Naive thymus-derived CD4-positive, alpha-beta T cell (primary cell): Measurements from ENCODE around the gene DNAH2. TPM values are rescaled to one million over a fixed set of nuclear protein-coding genes. Genes with fewer than 3 reads are reported as not detected.
A peak's percentile ranks its signal among the peaks of the same experiment; 100 is the strongest.

ENCODE experiments used
- ATAC-seq: fragments of 150-1000 bp; cut with Tn5 transposase; 2 replicates; pipeline ENCODE4 v1.10.0; 2021; ENCODE audit warnings: mild to moderate bottlenecking, moderate library complexity
- CTCF ChIA-PET: fragments of 350-600 bp; sonication (Branson Sonifier 250); formaldehyde crosslinking; loops from one replicate; lab custom pipeline; 2021; ENCODE audit warnings: antibody characterized with exemption; lab: Charles Lee
- POLR2A ChIA-PET: fragments of 350-600 bp; sonication (Branson Sonifier 250); formaldehyde crosslinking; loops from one replicate; lab custom pipeline; 2021; ENCODE audit warnings: antibody characterized with exemption, inconsistent platforms; lab: Charles Lee
- DNase-seq, 9 donors: peaks; one replicate each; pipeline versions ENCODE4 v3.0.0 to v3.0.0-alpha.2; 2020 to 2022; ENCODE audit warnings: mixed read lengths in 1 of 9
- H3K27ac ChIP-seq: one replicate; pipeline ENCODE4 v1.7.0; 2013; ENCODE audit warnings: mild to moderate bottlenecking, low read depth, low read length, moderate library complexity
- H3K27me3 ChIP-seq, 2 donors: one replicate each; pipeline ENCODE4 v1.7.0; 2013; ENCODE audit warnings: low read length in 2 of 2, mild to moderate bottlenecking in 2 of 2, moderate library complexity in 2 of 2; ENCODE audit not compliant: control insufficient read depth in 2 of 2, insufficient read depth in 2 of 2
- H3K36me3 ChIP-seq, 3 experiments: 1 replicate in 2 of 3; 2 replicates in 1 of 3; pipeline ENCODE4 v1.7.0; 2013; ENCODE audit warnings: low read length in 3 of 3, mild to moderate bottlenecking in 3 of 3, moderate library complexity in 1 of 3; ENCODE audit not compliant: insufficient read depth in 3 of 3, control insufficient read depth in 2 of 3
- H3K4me1 ChIP-seq, 2 donors: one replicate each; pipeline ENCODE4 v1.7.0; 2013; ENCODE audit warnings: low read length in 2 of 2, mild to moderate bottlenecking in 2 of 2, moderate library complexity in 1 of 2; ENCODE audit not compliant: control insufficient read depth in 2 of 2, insufficient read depth in 2 of 2
- H3K4me3 ChIP-seq: 2 replicates; pipeline ENCODE4 v1.7.0; 2013; ENCODE audit warnings: mild to moderate bottlenecking, low read length
- H3K9me3 ChIP-seq, 3 experiments: 1 replicate in 2 of 3; 2 replicates in 1 of 3; pipeline ENCODE4 v1.7.0; 2013; ENCODE audit warnings: low read length in 3 of 3; ENCODE audit not compliant: control insufficient read depth in 2 of 3
- H3K27ac Mint-ChIP-seq, 9 donors: one replicate each; pipeline ENCODE4 v1.8.0; 2020 to 2022; ENCODE audit warnings: mixed read lengths in 9 of 9, mild to moderate bottlenecking in 8 of 9, moderate library complexity in 5 of 9, inconsistent platforms in 2 of 9
- H3K27me3 Mint-ChIP-seq, 5 donors: one replicate each; pipeline ENCODE4 v1.8.0; 2021 to 2022; ENCODE audit warnings: mixed read lengths in 5 of 5, mild to moderate bottlenecking in 1 of 5
- H3K36me3 Mint-ChIP-seq, 5 donors: one replicate each; pipeline ENCODE4 v1.8.0; 2020 to 2022; ENCODE audit warnings: mixed read lengths in 5 of 5, mild to moderate bottlenecking in 3 of 5, inconsistent platforms in 1 of 5
- H3K4me1 Mint-ChIP-seq, 7 donors: one replicate each; pipeline ENCODE4 v1.8.0; 2020 to 2022; ENCODE audit warnings: mixed read lengths in 7 of 7, mild to moderate bottlenecking in 3 of 7, inconsistent platforms in 1 of 7
- H3K4me3 Mint-ChIP-seq, 10 donors: one replicate each; pipeline ENCODE4 v1.8.0; 2020 to 2022; ENCODE audit warnings: mild to moderate bottlenecking in 10 of 10, mixed read lengths in 10 of 10, moderate library complexity in 6 of 10, inconsistent platforms in 2 of 10
- H3K9me3 Mint-ChIP-seq, 11 donors: one replicate each; pipeline ENCODE4 v1.8.0; 2020 to 2022; ENCODE audit warnings: mixed read lengths in 11 of 11, mild to moderate bottlenecking in 4 of 11, inconsistent platforms in 1 of 11, moderate library complexity in 1 of 11
- intact Hi-C, 2 donors: fragments of 100-400 bp; cut with micrococcal nuclease; formaldehyde crosslinking; loops; one replicate each; pipeline ENCODE4 v1.15.1; 2023
- polyA plus RNA-seq, 2 donors: library from polyadenylated mRNA; unstranded; fragments of 300-500 nt; fragmentation: Illumina TruSeq; gene quantifications; one replicate each; pipeline ENCODE4 v1.2.3, GENCODE V29; 2021
- total RNA-seq, 6 experiments: library from RNA in 5 of 6; stranded (reverse) in 5 of 6; gene quantifications; 1 replicate in 5 of 6; 2 replicates in 1 of 6; pipeline ENCODE4 v1.2.3 and lab custom pipeline; 2021 to 2026

Gene DNAH2
- total and polyA plus RNA-seq, 7 experiments from 2014 or later, result 0.03 TPM; not detected in 6

GRCh38 chr17:7832431-7832830 lies 114.9 kb downstream of the DNAH2 start:
- CTCF ChIA-PET, result interaction anchor here (1.1 to 4.4 kb wide), 6 partner anchors 9 to 157 kb away, joined by 3 to 43 read pairs (median 5); no protein-coding TSS in a partner anchor
- POLR2A ChIA-PET, result interaction anchor here (0.9 to 9.7 kb wide), 8 partner anchors 11 to 415 kb away, joined by 3 to 89 read pairs (median 18); partner anchors contain the start of genes CYB5D1, NAA38, POLR2A and RNF227
- ATAC-seq (no peak), DNase-seq (no peak)
- Histone ChIP-seq H3K36me3 (peaks cover 0 to 3% (median 0%) of the 10 kb centered on the region in 3 experiments), H3K27me3 (no peaks in the 10 kb centered on the region), H3K27ac (no peak overlapping the region), H3K4me3 (no peak overlapping the region), H3K9me3 (no peaks in the 10 kb centered on the region), H3K4me1 (peaks cover 14 to 18% of the 10 kb centered on the region in 2 donors)
- Mint-ChIP-seq H3K27ac (peak overlapping the region in 1 of 9 donors; percentile 19), H3K27me3 (peaks cover 0 to 40% (median 0%) of the 10 kb centered on the region in 5 donors), H3K9me3 (peaks cover 0 to 6% (median 0%) of the 10 kb centered on the region in 11 donors), H3K4me3 (peak overlapping the region in 5 of 10 donors; percentile 16 to 99 (median 66)), H3K4me1 (peaks cover 7 to 36% (median 19%) of the 10 kb centered on the region in 7 donors), H3K36me3 (no peaks in the 10 kb centered on the region)
- intact Hi-C loops, result loop anchor here in 1 of 2 donors (10.0 kb wide), 2 partner anchors 618 to 788 kb away; partner anchors contain the start of genes ACADVL, DLG4 and SLC16A11

DNA sequence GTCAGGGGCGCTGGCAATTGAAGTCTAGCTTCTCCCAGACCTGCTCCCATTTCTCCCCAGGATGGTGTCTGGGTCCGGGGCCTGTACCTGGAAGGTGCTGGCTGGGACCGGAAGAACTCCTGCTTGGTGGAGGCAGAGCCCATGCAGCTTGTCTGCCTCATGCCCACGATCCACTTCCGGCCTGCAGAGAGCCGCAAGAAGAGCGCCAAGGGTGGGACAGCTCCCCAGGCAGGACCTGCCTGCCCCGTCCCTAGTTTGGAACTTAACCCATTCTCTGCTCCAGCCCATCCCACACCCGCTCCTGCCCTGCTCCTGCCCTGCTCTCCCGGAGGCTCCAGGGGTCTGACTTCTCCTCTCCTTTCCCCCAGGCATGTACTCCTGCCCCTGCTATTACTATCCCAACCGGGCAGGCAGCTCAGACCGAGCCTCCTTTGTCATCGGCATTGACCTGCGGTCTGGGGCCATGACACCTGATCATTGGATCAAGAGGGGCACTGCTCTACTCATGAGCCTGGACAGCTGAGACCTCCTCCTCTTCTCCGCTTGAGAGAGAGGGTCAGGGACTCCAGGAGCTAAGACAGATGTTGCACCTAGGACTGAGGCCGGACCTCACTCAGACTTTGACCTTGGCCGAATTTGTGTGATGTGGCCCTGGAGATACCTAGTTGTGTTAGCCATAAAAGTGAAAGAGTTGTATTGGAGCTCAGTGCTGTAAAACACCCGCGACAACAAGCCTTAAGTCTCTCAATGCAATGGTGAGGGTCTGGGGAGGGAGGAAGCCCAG lies 115.7 kb downstream of the DNAH2 start:
- Histone ChIP-seq H3K9me3 (no peaks in the 10 kb centered on the region), H3K27me3 (no peaks in the 10 kb centered on the region), H3K36me3 (peaks cover 0 to 3% (median 0%) of the 10 kb centered on the region in 3 experiments), H3K4me3 (peak overlapping the region; percentile 96), H3K27ac (peak overlapping the region; percentile 96), H3K4me1 (peaks cover 19% of the 10 kb centered on the region in 2 donors)
- Mint-ChIP-seq H3K36me3 (no peaks in the 10 kb centered on the region), H3K27me3 (peaks cover 0 to 35% (median 0%) of the 10 kb centered on the region in 5 donors), H3K4me1 (peaks cover 12 to 41% (median 25%) of the 10 kb centered on the region in 7 donors), H3K9me3 (peaks cover 0 to 6% (median 0%) of the 10 kb centered on the region in 11 donors), H3K27ac (peak overlapping the region; percentile 95 to 100 (median 99)), H3K4me3 (peak overlapping the region; percentile 89 to 99 (median 92))
- DNase-seq (no peak), ATAC-seq (no peak)
- POLR2A ChIA-PET, result interaction anchor here (0.9 to 9.7 kb wide), 12 partner anchors 11 to 414 kb away, joined by 3 to 89 read pairs (median 6); partner anchors contain the start of genes CYB5D1, NAA38, POLR2A and RNF227
- CTCF ChIA-PET, result interaction anchor here (0.5 to 4.4 kb wide), 10 partner anchors 10 to 194 kb away, joined by 3 to 43 read pairs (median 6); partner anchors contain the start of gene NAA38
- intact Hi-C loops, result loop anchor here (1.0 to 10.0 kb wide), 3 partner anchors 11 to 788 kb away; partner anchors contain the start of genes ACADVL (in 1 of the 2), DLG4 (in 1 of the 2) and SLC16A11 (in 1 of the 2)

DNA sequence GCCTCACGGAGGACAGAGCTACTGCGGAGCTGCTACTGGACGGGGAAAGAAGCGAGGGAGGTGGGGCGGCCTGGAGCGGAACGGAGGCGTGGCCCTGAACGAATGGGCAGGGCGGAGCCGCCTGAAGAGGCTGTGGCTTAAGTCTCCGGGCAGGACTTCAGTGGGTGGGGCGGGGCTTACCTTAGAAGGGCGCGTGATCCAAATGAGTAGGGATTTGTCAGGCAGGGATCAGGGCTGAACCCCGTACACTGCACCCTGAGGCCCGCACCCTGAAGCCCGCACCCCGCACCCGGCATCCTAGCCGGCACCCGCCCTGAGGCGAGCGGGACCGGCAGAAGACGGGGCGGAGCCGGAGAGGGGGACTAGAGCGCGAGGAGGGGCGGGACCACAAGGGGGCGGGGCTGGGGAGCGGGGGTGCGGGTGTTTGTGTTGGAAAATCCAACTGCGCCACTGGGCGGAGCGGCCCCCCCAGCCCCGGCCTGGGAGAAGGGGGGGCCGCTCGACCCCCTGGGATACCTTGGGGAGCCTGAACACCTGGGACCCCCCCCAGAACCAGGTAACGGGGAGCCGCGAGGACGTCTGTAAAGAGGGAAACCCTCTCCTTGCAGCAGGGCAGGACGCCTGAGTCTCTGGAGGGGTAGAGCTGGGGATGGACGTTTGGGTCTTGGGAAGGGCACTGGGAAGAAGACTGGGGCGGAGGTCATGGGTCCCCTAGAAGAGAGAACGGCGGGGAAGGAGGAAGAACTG lies 116.4 kb downstream of the DNAH2 start, which contains the start of gene KDM6B:
TSS of gene KDM6B (plus strand) at position 423 of the 747 bp plus-strand sequence. CDS start 11,338 bp downstream, outside the sequence.
- peak within 1 kb of the TSS; percentile 95 to 100 (median 99) for H3K27ac Mint-ChIP-seq
- peak; percentile 80 to 91 (median 90) for DNase-seq
- H3K27me3 ChIP-seq, result no peaks in the 10 kb centered on the region
- peak within 1 kb of the TSS; percentile 96 for H3K4me3 ChIP-seq
- peaks cover 0 to 3% (median 0%) of the 10 kb centered on the region in 3 experiments for H3K36me3 ChIP-seq
- H3K36me3 Mint-ChIP-seq, result no peaks in the 10 kb centered on the region
- peaks cover 25 to 26% of the 10 kb centered on the region in 2 donors for H3K4me1 ChIP-seq
- peak within 1 kb of the TSS; percentile 91 to 99 (median 96) for H3K4me3 Mint-ChIP-seq
- H3K9me3 ChIP-seq, result no peaks in the 10 kb centered on the region
- peak within 1 kb of the TSS; percentile 96 for H3K27ac ChIP-seq
- H3K9me3 Mint-ChIP-seq, result peaks cover 0 to 6% (median 0%) of the 10 kb centered on the region in 11 donors
- peaks cover 0 to 35% (median 0%) of the 10 kb centered on the region in 5 donors for H3K27me3 Mint-ChIP-seq
- intact Hi-C loops, result loop anchor here (1.0 to 10.0 kb wide), 13 partner anchors 10 to 819 kb away; partner anchors contain the start of genes ACADVL (in 1 of the 2), ALOXE3 (in 1 of the 2), CNTROB (in 1 of the 2) and DLG4 (in 1 of the 2)
- ChIA-PET CTCF (interaction anchor here (0.5 to 4.4 kb wide), 11 partner anchors 11 to 195 kb away, joined by 3 to 43 read pairs (median 5); partner anchors contain the start of gene NAA38), POLR2A (interaction anchor here (0.9 to 9.7 kb wide), 15 partner anchors 8 to 350 kb away, joined by 3 to 89 read pairs (median 7); partner anchors contain the start of genes CYB5D1, MPDU1, NAA38 and POLR2A)
- peak; percentile 67 for ATAC-seq
- peaks cover 17 to 48% (median 31%) of the 10 kb centered on the region in 7 donors for H3K4me1 Mint-ChIP-seq

GRCh38 chr17:7834542-7834956 lies 117.0 kb downstream of the DNAH2 start:
- peak in 1 of 9 donors; percentile 75 for DNase-seq
- Histone ChIP-seq H3K4me1 (peaks cover 29 to 32% of the 10 kb centered on the region in 2 donors), H3K9me3 (no peaks in the 10 kb centered on the region), H3K4me3 (peak overlapping the region; percentile 96), H3K27me3 (no peaks in the 10 kb centered on the region), H3K27ac (peak overlapping the region; percentile 96), H3K36me3 (peaks cover 0 to 3% (median 0%) of the 10 kb centered on the region in 3 experiments)
- peaks cover 0 to 4% (median 0%) of the 10 kb centered on the region in 5 donors for H3K36me3 Mint-ChIP-seq
- peaks cover 0 to 6% (median 0%) of the 10 kb centered on the region in 11 donors for H3K9me3 Mint-ChIP-seq
- peak overlapping the region; percentile 91 to 99 (median 96) for H3K4me3 Mint-ChIP-seq
- peaks cover 23 to 54% (median 37%) of the 10 kb centered on the region in 7 donors for H3K4me1 Mint-ChIP-seq
- H3K27me3 Mint-ChIP-seq, result peaks cover 0 to 29% (median 0%) of the 10 kb centered on the region in 5 donors
- H3K27ac Mint-ChIP-seq, result peak overlapping the region; percentile 95 to 100 (median 99)
- intact Hi-C loops, result loop anchor here (1.0 to 10.0 kb wide), 13 partner anchors 10 to 820 kb away; partner anchors contain the start of genes ACADVL (in 1 of the 2), ALOXE3 (in 1 of the 2), CNTROB (in 1 of the 2) and DLG4 (in 1 of the 2)
- peak; percentile 8 for ATAC-seq
- POLR2A ChIA-PET, result interaction anchor here (0.6 to 9.7 kb wide), 20 partner anchors 9 to 799 kb away, joined by 3 to 89 read pairs (median 4); partner anchors contain the start of genes ACAP1, CYB5D1, MPDU1 and NAA38
- CTCF ChIA-PET, result interaction anchor here (0.6 to 4.4 kb wide), 9 partner anchors 11 to 155 kb away, joined by 3 to 43 read pairs (median 5); partner anchors contain the start of gene NAA38
